Measurements from ENCODE around the gene FOLR2.

The FOLR2 gene

DNA sequence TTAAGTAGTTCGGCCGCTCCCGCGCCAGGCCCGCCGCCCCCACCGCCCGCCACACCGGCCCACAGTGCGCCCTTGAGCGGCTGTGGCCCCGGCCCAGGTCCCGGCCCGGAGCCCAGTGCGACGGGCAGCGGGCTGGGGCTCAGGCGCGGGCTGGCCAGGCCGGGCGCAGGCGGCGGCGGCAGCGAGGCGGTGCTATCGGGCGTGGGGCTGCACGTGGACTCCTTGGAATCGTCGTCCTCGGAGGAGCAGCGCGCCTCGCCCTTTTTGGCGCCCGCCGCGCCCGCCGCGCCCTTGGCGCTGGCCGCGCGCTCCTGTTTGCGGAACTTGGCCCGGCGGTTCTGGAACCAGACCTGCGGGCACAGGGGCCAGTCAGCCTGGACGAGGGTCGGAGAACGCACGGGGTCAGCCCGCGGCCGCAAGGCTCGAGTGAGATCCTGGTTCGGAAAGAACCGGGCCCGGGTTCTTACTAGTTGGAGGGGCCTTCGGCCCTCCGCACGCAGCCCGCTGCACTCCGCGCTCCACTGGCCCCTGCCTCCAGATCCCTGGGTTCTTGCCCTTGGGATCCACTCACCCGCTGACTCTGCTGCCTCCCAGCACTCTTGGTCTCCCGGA lies 23.4 kb downstream of the FOLR2 start:
- in situ Hi-C loops (cut with HindIII; ENCODE audit: low sequenced_read_pairs): no loop called here
- H3K4me3 ChIP-seq (ENCODE audit: low read depth, low read length): no peak overlapping the region
- no peak for DNase-seq (ENCODE audit: low read depth, low spot score)
- TF ChIP-seq CTCF (IDR thresholded peaks at IDR 0.05; ENCODE audit: low read depth, low read length): no peak

GRCh38 chr11:72240461-72241290 lies 24.1 kb downstream of the FOLR2 start:
- in situ Hi-C loops (cut with HindIII; ENCODE audit: low sequenced_read_pairs): no loop called here
- DNase-seq (ENCODE audit: low read depth, low spot score): no peak
- no peak for TF ChIP-seq CTCF (IDR thresholded peaks at IDR 0.05; ENCODE audit: low read depth, low read length)
- no peak overlapping the region for H3K4me3 ChIP-seq (ENCODE audit: low read depth, low read length)

DNA sequence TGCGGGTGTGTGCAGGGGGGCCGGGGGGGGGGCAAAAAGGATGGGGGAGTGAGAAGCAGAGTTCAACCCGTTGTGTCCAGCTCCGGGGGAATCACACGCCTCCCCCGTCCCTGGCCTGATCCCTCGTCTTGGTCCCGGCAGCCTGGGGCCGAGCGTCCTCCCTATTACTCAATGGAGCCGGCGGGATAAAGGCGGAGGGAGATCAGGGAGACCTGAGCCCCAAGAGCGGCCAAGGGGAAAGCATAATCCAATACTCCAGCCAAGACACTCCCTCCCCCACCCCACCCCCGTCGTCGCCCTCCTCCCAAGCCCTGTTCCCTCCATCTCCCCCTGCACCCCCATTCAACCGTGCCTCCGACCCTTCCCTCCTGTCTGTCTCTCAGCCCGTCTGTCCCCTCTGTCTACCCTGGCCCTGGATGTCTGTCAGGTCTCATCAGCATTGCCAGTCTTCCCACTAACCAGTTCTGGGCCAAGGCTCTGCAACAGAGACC lies 24.7 kb downstream of the FOLR2 start:
- no peak overlapping the region for H3K4me3 ChIP-seq (ENCODE audit: low read depth, low read length)
- in situ Hi-C loops (cut with HindIII; ENCODE audit: low sequenced_read_pairs): no loop called here
- no peak for TF ChIP-seq CTCF (IDR thresholded peaks at IDR 0.05; ENCODE audit: low read depth, low read length)
- no peak for DNase-seq (ENCODE audit: low read depth, low spot score)

DNA sequence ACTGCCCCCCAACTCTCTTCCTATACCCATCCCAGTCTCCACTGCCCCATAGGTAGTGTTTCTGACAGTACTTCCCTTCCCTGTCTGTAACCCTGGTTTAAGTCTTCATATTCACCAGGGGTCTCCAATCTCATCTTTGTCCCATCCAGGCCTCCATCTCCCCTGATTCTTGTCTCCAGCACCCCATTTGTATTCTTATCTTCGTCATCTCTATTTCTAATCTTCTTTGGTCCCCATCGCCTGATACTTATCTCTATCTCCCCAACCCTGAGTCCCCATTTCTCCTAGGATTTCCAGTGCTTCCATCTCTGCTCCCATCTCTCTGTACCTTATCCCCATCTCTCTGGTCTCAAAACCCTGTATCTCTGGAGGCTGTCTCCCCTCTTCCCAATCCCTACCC lies 25.5 kb downstream of the FOLR2 start:
- DNase-seq (ENCODE audit: low read depth, low spot score): no peak
- TF ChIP-seq CTCF (IDR thresholded peaks at IDR 0.05; ENCODE audit: low read depth, low read length): no peak
- in situ Hi-C loops (cut with HindIII; ENCODE audit: low sequenced_read_pairs): no loop called here
- no peak overlapping the region for H3K4me3 ChIP-seq (ENCODE audit: low read depth, low read length)

GRCh38 chr11:72243173-72244059 lies 26.8 kb downstream of the FOLR2 start:
- in situ Hi-C loops (cut with HindIII; ENCODE audit: low sequenced_read_pairs): no loop called here
- TF ChIP-seq CTCF (IDR thresholded peaks at IDR 0.05; ENCODE audit: low read depth, low read length): no peak
- H3K4me3 ChIP-seq (ENCODE audit: low read depth, low read length): no peak overlapping the region
- DNase-seq (ENCODE audit: low read depth, low spot score): no peak

- no peak within 1 kb of the TSS for H3K4me3 ChIP-seq (ENCODE audit: low read depth, low read length)
- in situ Hi-C loops (cut with HindIII; ENCODE audit: low sequenced_read_pairs): no loop called here
- no peak for TF ChIP-seq CTCF (IDR thresholded peaks at IDR 0.05; ENCODE audit: low read depth, low read length)
These were observed 27.4 kb downstream of the FOLR2 start, which contains the start of gene PHOX2A for GRCh38 chr11:72244060-72244360. Gene PHOX2A, minus strand, starts transcription at chr11:72244176. Its CDS starts 172 bp downstream, at chr11:72244004.

More at GRCh38 chr11:72244060-72244360, 27.4 kb downstream of the FOLR2 start, which contains the start of gene PHOX2A:
- no peak for DNase-seq (ENCODE audit: low read depth, low spot score)

Measured in astrocyte of the spinal cord (primary cell).